Ovary (tissue), 9 donors: ENCODE results near the gene CRHR2. TPM values are rescaled to one million over a fixed set of nuclear protein-coding genes. Genes with fewer than 3 reads are reported as not detected.

Experiments used
- DNase-seq, 5 donors: peaks; one replicate each; pipeline ENCODE4 v3.0.0-alpha.2; 2019 to 2020
- H3K27ac ChIP-seq, 2 donors: fragments of 200-600 bp; one replicate each; pipeline versions ENCODE4 v1.5.1 to v1.8.0; 2019 to 2022
- H3K27me3 ChIP-seq: fragments of 200-600 bp; one replicate; pipeline ENCODE4 v1.8.0; 2022
- H3K36me3 ChIP-seq: fragments of 200-600 bp; sonication (generic); one replicate; pipeline ENCODE4 v1.5.1; 2019
- H3K4me1 ChIP-seq: one replicate; pipeline ENCODE4 v1.8.1; 2013; ENCODE audit warnings: mild to moderate bottlenecking, moderate library complexity; ENCODE audit not compliant: insufficient read depth
- H3K4me3 ChIP-seq: fragments of 200-600 bp; sonication (generic); one replicate; pipeline ENCODE4 v1.5.1; 2017
- H3K9me3 ChIP-seq, 2 donors: fragments of 200-600 bp in 1 of 2; sonication (generic) in 1 of 2; one replicate each; pipeline versions ENCODE4 v1.5.1 to v1.8.1; 2013 to 2019; ENCODE audit warnings: mild to moderate bottlenecking in 1 of 2, moderate library complexity in 1 of 2
- EP300 ChIP-seq: sonication (generic); formaldehyde crosslinking; IDR thresholded peaks from one replicate; pipeline ENCODE4 v1.6.1; 2017; ENCODE audit warnings: antibody characterized with exemption
- POLR2A ChIP-seq: fragments of 450-650 bp; IDR thresholded peaks from one replicate; pipeline ENCODE4 v1.6.1; 2017; ENCODE audit warnings: antibody characterized with exemption, mild to moderate bottlenecking, moderate library complexity
- WGBS, 3 donors: extraction: QIAGEN DNeasy Blood & Tissue Kit in 1 of 3; methylation state at CpG; one replicate each; pipeline versions ENCODE4 v1.1.5 to v1.1.7; 2013 to 2017; 5-methylcytosine and 5-hydroxymethylcytosine counted together
- intact Hi-C, 4 donors: fragments of 100-400 bp; cut with DNase I; formaldehyde crosslinking; loops; one replicate each; pipeline versions ENCODE4 v1.11.0 to v1.15.1; 2022 to 2023
- polyA plus RNA-seq, 2 donors: library from polyadenylated mRNA; stranded (reverse); fragments of 200-250 nt in 1 of 2; fragments of 350-450 nt in 1 of 2; fragmentation: Illumina TruSeq in 1 of 2; extraction: RNeasy Lipid Tissue Mini Kit (QIAGEN cat#74804) in 1 of 2; gene quantifications; one replicate each; pipeline ENCODE4 v1.2.3, GENCODE V29; 2013 to 2014
- total RNA-seq, 7 donors: library from RNA; depleted of rRNA in 2 of 7; stranded (reverse); fragments of >200 nt in 2 of 7; fragmentation: NEBNext Ultra II Directional in 3 of 7; extraction: Animal tissue kit (Norgen Biotek cat#: 25700) in 3 of 7; gene quantifications; one replicate each; pipeline versions ENCODE4 v1.1.0 to v1.2.4, GENCODE V29; 2016 to 2023
- TF ChIP-seq, protein P1 (sequence below), 3 donors: fragments of 450-650 bp in 2 of 3; fragments of 200-600 bp in 1 of 3; IDR thresholded peaks; one replicate each; pipeline versions ENCODE4 v1.5.1 to v1.8.0; 2016 to 2022; ENCODE audit warnings: antibody characterized with exemption in 3 of 3, mild to moderate bottlenecking in 1 of 3
- donor health status: DM: no; HTN: no; CAD: no; lungs with moderate emphysema.
- donor health status: DM: no; HTN: no; CAD: no.
- donor health status: Bipolar disorder and iron deficiency.
- donor health status: DM: yes; HTN: yes; CAD: no.
- donor health status: DM: no; HTN: no; CAD: no.
- donor health status: DM: yes; HTN: yes; CAD: no.

Gene CRHR2
- total and polyA plus RNA-seq, 9 donors = 0.08 to 1.1 (median 0.77) TPM; not detected in 4

DNA sequence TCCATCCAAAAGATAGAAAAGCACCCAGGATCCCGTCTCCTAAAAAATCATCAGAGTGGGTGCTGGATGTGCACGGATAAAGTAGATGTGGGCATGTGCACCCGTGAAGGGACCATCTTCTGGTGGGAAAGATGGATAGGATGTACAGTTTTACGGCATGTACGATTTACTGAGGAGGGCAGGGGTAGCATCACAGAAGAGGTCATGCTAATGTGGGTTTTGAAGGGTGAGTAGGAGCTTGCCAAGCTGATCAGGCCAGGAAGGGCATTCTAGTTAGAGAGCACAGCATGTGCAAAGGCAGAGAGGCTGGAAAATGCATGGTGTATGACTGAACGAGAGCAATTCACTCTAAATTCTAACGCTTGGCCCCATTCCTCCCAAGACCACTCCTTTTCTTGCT lies 7.8 kb upstream of the CRHR2 start:
- 90 to 94% (median 92%) methylated on average over 7 of the region's 7 CpGs for WGBS, 3 donors
- no peak overlapping the region for H3K27ac ChIP-seq

DNA sequence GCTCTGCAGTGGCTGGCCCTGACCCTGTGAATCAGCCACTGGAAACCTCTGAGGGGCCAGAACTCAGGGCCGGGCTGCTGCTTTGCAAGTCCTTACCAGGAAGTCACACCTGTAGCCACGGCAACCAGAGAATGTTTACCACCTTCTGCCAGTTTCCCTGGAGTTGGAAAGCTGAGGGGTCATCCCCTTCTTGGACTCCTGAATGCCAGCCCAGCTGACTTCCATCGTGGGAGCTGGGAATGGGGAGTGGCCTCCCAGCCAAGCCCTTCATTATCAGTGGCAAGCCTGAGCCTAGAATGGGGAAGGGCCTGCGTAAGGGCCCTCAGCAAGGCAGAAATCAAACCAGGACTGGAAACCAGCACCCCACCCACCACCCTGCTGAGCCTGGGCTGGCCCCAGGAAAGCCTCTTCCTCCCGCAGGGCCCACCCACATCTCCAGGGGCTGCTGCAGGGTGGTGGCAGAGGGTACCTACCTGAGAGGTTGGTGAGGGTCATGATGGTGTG lies 6.5 kb upstream of the CRHR2 start:
- H3K4me1 ChIP-seq = no peaks in the 10 kb centered on the region
- DNase-seq = no peak
- H3K27me3 ChIP-seq = no peaks in the 10 kb centered on the region
- H3K27ac ChIP-seq = no peak overlapping the region
- no peak overlapping the region for H3K4me3 ChIP-seq
- H3K9me3 ChIP-seq = no peaks in the 10 kb centered on the region
- H3K36me3 ChIP-seq = no peaks in the 10 kb centered on the region
- TF ChIP-seq, protein P1, sequence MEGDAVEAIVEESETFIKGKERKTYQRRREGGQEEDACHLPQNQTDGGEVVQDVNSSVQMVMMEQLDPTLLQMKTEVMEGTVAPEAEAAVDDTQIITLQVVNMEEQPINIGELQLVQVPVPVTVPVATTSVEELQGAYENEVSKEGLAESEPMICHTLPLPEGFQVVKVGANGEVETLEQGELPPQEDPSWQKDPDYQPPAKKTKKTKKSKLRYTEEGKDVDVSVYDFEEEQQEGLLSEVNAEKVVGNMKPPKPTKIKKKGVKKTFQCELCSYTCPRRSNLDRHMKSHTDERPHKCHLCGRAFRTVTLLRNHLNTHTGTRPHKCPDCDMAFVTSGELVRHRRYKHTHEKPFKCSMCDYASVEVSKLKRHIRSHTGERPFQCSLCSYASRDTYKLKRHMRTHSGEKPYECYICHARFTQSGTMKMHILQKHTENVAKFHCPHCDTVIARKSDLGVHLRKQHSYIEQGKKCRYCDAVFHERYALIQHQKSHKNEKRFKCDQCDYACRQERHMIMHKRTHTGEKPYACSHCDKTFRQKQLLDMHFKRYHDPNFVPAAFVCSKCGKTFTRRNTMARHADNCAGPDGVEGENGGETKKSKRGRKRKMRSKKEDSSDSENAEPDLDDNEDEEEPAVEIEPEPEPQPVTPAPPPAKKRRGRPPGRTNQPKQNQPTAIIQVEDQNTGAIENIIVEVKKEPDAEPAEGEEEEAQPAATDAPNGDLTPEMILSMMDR (IDR thresholded peaks at IDR 0.05) = no peak
- TF ChIP-seq EP300 (no peak), POLR2A (no peak)
- whole genome bisulfite sequencing, 3 donors = 37 to 48% (median 38%) methylated on average over 4 to 5 of the region's 5 CpGs
- intact Hi-C loops = no loop called here

More for the DNA sequence above, 7.8 kb upstream of the CRHR2 start:
- no peak overlapping the region for H3K4me3 ChIP-seq
- intact Hi-C loops = loop anchor here in 1 of 4 donors (10.0 kb wide), 1 partner anchor 755 kb away; no protein-coding TSS in a partner anchor
- no peaks in the 10 kb centered on the region for H3K27me3 ChIP-seq
- DNase-seq = no peak
- peaks cover 3% of the 10 kb centered on the region for H3K4me1 ChIP-seq
- no peaks in the 10 kb centered on the region for H3K36me3 ChIP-seq
- no peaks in the 10 kb centered on the region for H3K9me3 ChIP-seq
- TF ChIP-seq EP300 = no peak
- no peak for TF ChIP-seq POLR2A
- TF ChIP-seq, protein P1 (IDR thresholded peaks at IDR 0.05) = no peak

DNA sequence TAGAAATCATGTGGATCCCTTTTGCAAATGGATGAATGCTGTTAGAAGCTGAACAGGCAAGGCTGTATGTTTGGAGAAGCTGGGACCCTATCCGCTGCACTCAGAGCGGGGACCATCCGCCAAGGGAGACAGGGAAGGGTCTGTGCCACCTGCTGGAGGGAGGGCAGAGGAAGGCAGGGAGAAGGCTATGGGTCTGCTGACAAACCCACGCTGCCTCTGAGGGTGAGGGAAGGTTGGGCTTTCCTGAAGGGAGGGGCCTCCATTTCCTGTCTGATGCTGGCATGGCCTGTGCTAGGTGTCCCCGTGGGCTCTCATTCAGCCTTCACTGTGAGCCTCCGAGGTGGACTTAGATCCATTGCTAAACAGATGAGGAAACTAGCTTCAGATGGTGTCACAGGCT lies 5.3 kb upstream of the CRHR2 start:
- no peak overlapping the region for H3K27ac ChIP-seq
- 70 to 85% (median 82%) methylated on average over 6 of the region's 6 CpGs for WGBS, 3 donors
- H3K36me3 ChIP-seq = no peaks in the 10 kb centered on the region
- no peaks in the 10 kb centered on the region for H3K27me3 ChIP-seq
- intact Hi-C loops = no loop called here
- DNase-seq = no peak
- no peaks in the 10 kb centered on the region for H3K9me3 ChIP-seq
- no peaks in the 10 kb centered on the region for H3K4me1 ChIP-seq
- no peak for TF ChIP-seq POLR2A
- no peak overlapping the region for H3K4me3 ChIP-seq

DNA sequence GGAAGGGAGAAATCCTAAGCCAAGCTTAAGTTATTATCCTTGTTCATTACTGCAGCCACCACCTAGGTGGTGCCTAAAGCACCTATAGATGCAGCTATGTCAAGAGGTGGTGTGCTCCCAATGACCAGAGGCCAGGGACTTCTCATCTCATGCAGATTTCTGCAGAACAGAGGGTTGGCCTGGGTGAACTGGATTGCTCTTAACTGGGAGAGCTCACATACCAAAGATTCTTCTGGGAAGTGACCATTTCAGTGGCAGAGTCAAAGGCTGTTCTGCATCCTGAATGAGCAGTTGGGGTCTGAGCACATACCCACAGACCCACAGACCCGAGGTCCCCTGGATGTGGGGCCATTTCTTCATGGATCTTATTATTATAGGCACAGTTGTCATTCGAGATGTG lies 2.1 kb upstream of the CRHR2 start:
- H3K4me3 ChIP-seq = no peak overlapping the region
- intact Hi-C loops = no loop called here
- no peaks in the 10 kb centered on the region for H3K4me1 ChIP-seq
- no peaks in the 10 kb centered on the region for H3K27me3 ChIP-seq
- H3K36me3 ChIP-seq = no peaks in the 10 kb centered on the region
- H3K9me3 ChIP-seq = no peaks in the 10 kb centered on the region
- TF ChIP-seq POLR2A (no peak), EP300 (no peak)
- TF ChIP-seq, protein P1 (IDR thresholded peaks at IDR 0.05) = no peak
- 52 to 63% (median 62%) methylated on average over 2 of the region's 2 CpGs for WGBS, 3 donors
- H3K27ac ChIP-seq = no peak overlapping the region
- DNase-seq = no peak

DNA sequence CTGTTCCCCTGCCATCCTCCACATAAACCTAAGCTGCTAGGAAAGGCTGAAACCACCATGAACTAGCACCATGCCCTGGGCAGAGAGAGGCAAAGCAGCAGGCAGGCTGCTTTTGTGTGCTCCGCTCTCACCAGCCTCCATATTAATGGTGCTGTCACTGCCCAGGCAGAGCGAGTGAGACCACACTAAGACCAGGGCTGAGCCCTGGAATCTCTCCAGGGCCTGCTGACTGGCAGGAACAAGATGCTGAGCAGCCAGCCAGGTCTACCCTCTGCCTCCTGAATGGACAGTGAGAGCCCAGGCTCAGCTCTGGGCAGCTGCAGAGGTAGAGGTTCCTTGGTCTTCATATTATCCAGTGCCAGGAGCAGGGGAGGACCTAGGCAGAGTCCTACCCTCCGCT lies 1.6 kb upstream of the CRHR2 start:
- 89 to 100% (median 90%) methylated on average over 3 of the region's 3 CpGs for WGBS, 3 donors
- intact Hi-C loops = no loop called here
- TF ChIP-seq EP300 (no peak), POLR2A (no peak)
- TF ChIP-seq, protein P1 (IDR thresholded peaks at IDR 0.05) = no peak

More for the DNA sequence above, 1.6 kb upstream of the CRHR2 start:
- Histone ChIP-seq H3K27me3 (no peaks in the 10 kb centered on the region), H3K27ac (no peak overlapping the region), H3K4me1 (no peaks in the 10 kb centered on the region), H3K36me3 (no peaks in the 10 kb centered on the region), H3K9me3 (no peaks in the 10 kb centered on the region), H3K4me3 (no peak overlapping the region)
- no peak for DNase-seq
